Activated naive CD8-positive, alpha-beta T cell (primary cell): ENCODE data around the gene CCBE1.
"Not testable (repeated sequence)": the region's sequence is repeated elsewhere in the genome, so short reads cannot be mapped to it uniquely, and the experiment has no call there.

ENCODE experiments used
- H3K27ac Mint-ChIP-seq: one replicate; pipeline ENCODE4 v1.8.0; 2021; ENCODE audit warnings: mixed read lengths
- H3K27me3 Mint-ChIP-seq: one replicate; pipeline ENCODE4 v1.8.0; 2021; ENCODE audit warnings: mixed read lengths
- H3K36me3 Mint-ChIP-seq: one replicate; pipeline ENCODE4 v1.8.0; 2021; ENCODE audit warnings: mixed read lengths
- H3K4me1 Mint-ChIP-seq: one replicate; pipeline ENCODE4 v1.8.0; 2021; ENCODE audit warnings: low read depth, mixed read lengths
- H3K4me3 Mint-ChIP-seq: one replicate; pipeline ENCODE4 v1.8.0; 2021; ENCODE audit warnings: mild to moderate bottlenecking, mixed read lengths
- H3K9me3 Mint-ChIP-seq: one replicate; pipeline ENCODE4 v1.8.0; 2021; ENCODE audit warnings: low read depth, mixed read lengths

Gene CCBE1

GRCh38 chr18:59528866-59529265 is 168.4 kb downstream of the CCBE1 start:
- Mint-ChIP-seq H3K4me1 (no peaks in the 10 kb centered on the region), H3K4me3 (no peak overlapping the region), H3K27ac (no peak overlapping the region), H3K27me3 (peaks cover 4% of the 10 kb centered on the region), H3K9me3 (peaks cover 8% of the 10 kb centered on the region), H3K36me3 (no peaks in the 10 kb centered on the region)

- peaks cover 7% of the 10 kb centered on the region for H3K27me3 Mint-ChIP-seq
- H3K4me3 Mint-ChIP-seq: no peak overlapping the region
- H3K4me1 Mint-ChIP-seq: no peaks in the 10 kb centered on the region
- peaks cover 3% of the 10 kb centered on the region for H3K9me3 Mint-ChIP-seq
- no peak overlapping the region for H3K27ac Mint-ChIP-seq
- no peaks in the 10 kb centered on the region for H3K36me3 Mint-ChIP-seq
These were observed 176.5 kb downstream of the CCBE1 start for GRCh38 chr18:59520562-59521355.

- Mint-ChIP-seq H3K36me3 (no peaks in the 10 kb centered on the region), H3K4me1 (no peaks in the 10 kb centered on the region), H3K27me3 (peaks cover 7% of the 10 kb centered on the region), H3K27ac (no peak overlapping the region), H3K9me3 (peaks cover 3% of the 10 kb centered on the region), H3K4me3 (no peak overlapping the region)
These were observed 178.5 kb downstream of the CCBE1 start for GRCh38 chr18:59518705-59519104.

GRCh38 chr18:59517446-59518165 is 179.6 kb downstream of the CCBE1 start:
- Mint-ChIP-seq H3K36me3 (no peaks in the 10 kb centered on the region), H3K27me3 (peaks cover 7% of the 10 kb centered on the region), H3K27ac (no peak overlapping the region), H3K4me1 (no peaks in the 10 kb centered on the region), H3K4me3 (no peak overlapping the region), H3K9me3 (peaks cover 3% of the 10 kb centered on the region)

- Mint-ChIP-seq H3K4me1 (no peaks in the 10 kb centered on the region), H3K9me3 (peaks cover 3% of the 10 kb centered on the region), H3K4me3 (no peak overlapping the region), H3K27ac (no peak overlapping the region), H3K36me3 (no peaks in the 10 kb centered on the region), H3K27me3 (peaks cover 11% of the 10 kb centered on the region)
These were observed 180.7 kb downstream of the CCBE1 start for GRCh38 chr18:59516356-59517155.

GRCh38 chr18:59515956-59516355 is 181.3 kb downstream of the CCBE1 start:
- not testable (repeated sequence) for H3K36me3 Mint-ChIP-seq, H3K4me3 Mint-ChIP-seq

GRCh38 chr18:59515147-59515546 is 182.1 kb downstream of the CCBE1 start:
- no peak overlapping the region for H3K27ac Mint-ChIP-seq
- H3K4me3 Mint-ChIP-seq: no peak overlapping the region
- no peaks in the 10 kb centered on the region for H3K36me3 Mint-ChIP-seq
- H3K4me1 Mint-ChIP-seq: no peaks in the 10 kb centered on the region
- peaks cover 3% of the 10 kb centered on the region for H3K9me3 Mint-ChIP-seq
- peaks cover 12% of the 10 kb centered on the region for H3K27me3 Mint-ChIP-seq

More at GRCh38 chr18:59515956-59516355, 181.3 kb downstream of the CCBE1 start:
- not testable (repeated sequence) for H3K4me1 Mint-ChIP-seq, H3K9me3 Mint-ChIP-seq, H3K27ac Mint-ChIP-seq
- peaks cover 12% of the 10 kb centered on the region for H3K27me3 Mint-ChIP-seq

- Mint-ChIP-seq H3K27ac (no peak overlapping the region), H3K4me3 (no peak overlapping the region), H3K4me1 (no peaks in the 10 kb centered on the region), H3K27me3 (peaks cover 15% of the 10 kb centered on the region), H3K36me3 (no peaks in the 10 kb centered on the region), H3K9me3 (no peaks in the 10 kb centered on the region)
These were observed 183.0 kb downstream of the CCBE1 start for GRCh38 chr18:59514203-59514602.

- Mint-ChIP-seq H3K27me3 (peaks cover 13% of the 10 kb centered on the region), H3K9me3 (no peaks in the 10 kb centered on the region)
These were observed 185.0 kb downstream of the CCBE1 start for GRCh38 chr18:59512025-59512755.

GRCh38 chr18:59509481-59510442 is 187.5 kb downstream of the CCBE1 start:
- H3K27ac Mint-ChIP-seq: no peak overlapping the region
- H3K4me3 Mint-ChIP-seq: no peak overlapping the region
- no peaks in the 10 kb centered on the region for H3K4me1 Mint-ChIP-seq
- no peaks in the 10 kb centered on the region for H3K9me3 Mint-ChIP-seq
- no peaks in the 10 kb centered on the region for H3K36me3 Mint-ChIP-seq
- H3K27me3 Mint-ChIP-seq: peaks cover 11% of the 10 kb centered on the region

More at GRCh38 chr18:59512025-59512755, 185.0 kb downstream of the CCBE1 start:
- Mint-ChIP-seq H3K27ac (no peak overlapping the region), H3K4me3 (no peak overlapping the region), H3K4me1 (no peaks in the 10 kb centered on the region), H3K36me3 (no peaks in the 10 kb centered on the region)

- H3K4me3 Mint-ChIP-seq: no peak overlapping the region
- no peaks in the 10 kb centered on the region for H3K9me3 Mint-ChIP-seq
- H3K27ac Mint-ChIP-seq: no peak overlapping the region
These were observed 191.9 kb downstream of the CCBE1 start for GRCh38 chr18:59505356-59505755.

GRCh38 chr18:59502274-59503175 is 194.7 kb downstream of the CCBE1 start:
- H3K4me1 Mint-ChIP-seq: no peaks in the 10 kb centered on the region
- H3K36me3 Mint-ChIP-seq: no peaks in the 10 kb centered on the region
- no peak overlapping the region for H3K4me3 Mint-ChIP-seq
- peaks cover 4% of the 10 kb centered on the region for H3K27me3 Mint-ChIP-seq
- no peak overlapping the region for H3K27ac Mint-ChIP-seq
- H3K9me3 Mint-ChIP-seq: peaks cover 5% of the 10 kb centered on the region

More at GRCh38 chr18:59505356-59505755, 191.9 kb downstream of the CCBE1 start:
- H3K4me1 Mint-ChIP-seq: no peaks in the 10 kb centered on the region
- peaks cover 9% of the 10 kb centered on the region for H3K27me3 Mint-ChIP-seq
- H3K36me3 Mint-ChIP-seq: no peaks in the 10 kb centered on the region

- Mint-ChIP-seq H3K9me3 (peaks cover 5% of the 10 kb centered on the region), H3K27ac (no peak overlapping the region), H3K4me3 (no peak overlapping the region), H3K27me3 (peaks cover 5% of the 10 kb centered on the region), H3K36me3 (no peaks in the 10 kb centered on the region), H3K4me1 (no peaks in the 10 kb centered on the region)
These were observed 195.3 kb downstream of the CCBE1 start for GRCh38 chr18:59501920-59502273.
